ENCODE measurements around the gene DNAI2.
"Not testable (repeated sequence)": the region's sequence is repeated elsewhere in the genome, so short reads cannot be mapped to it uniquely, and the experiment has no call there.

DNA sequence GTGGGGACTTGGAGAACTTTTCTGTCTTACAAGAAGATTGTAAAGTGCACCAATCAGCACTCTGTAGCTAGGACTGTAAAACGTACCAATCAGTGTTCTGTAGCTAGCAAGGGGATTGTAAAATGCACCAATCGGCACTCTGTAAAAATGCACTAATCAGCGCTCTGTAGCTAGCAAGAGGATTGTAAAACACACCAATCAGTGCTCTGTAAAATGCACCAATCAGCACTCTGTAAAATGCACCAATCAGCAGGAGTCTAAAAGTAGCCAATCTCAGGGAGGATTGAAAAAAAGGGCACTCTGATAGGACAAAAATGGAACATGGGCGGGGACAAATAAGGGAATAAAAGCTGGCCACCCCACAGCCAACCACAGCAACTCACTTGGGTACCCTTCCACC is 7.0 kb upstream of the DNAI2 start:
- TF ChIP-seq, protein P1, sequence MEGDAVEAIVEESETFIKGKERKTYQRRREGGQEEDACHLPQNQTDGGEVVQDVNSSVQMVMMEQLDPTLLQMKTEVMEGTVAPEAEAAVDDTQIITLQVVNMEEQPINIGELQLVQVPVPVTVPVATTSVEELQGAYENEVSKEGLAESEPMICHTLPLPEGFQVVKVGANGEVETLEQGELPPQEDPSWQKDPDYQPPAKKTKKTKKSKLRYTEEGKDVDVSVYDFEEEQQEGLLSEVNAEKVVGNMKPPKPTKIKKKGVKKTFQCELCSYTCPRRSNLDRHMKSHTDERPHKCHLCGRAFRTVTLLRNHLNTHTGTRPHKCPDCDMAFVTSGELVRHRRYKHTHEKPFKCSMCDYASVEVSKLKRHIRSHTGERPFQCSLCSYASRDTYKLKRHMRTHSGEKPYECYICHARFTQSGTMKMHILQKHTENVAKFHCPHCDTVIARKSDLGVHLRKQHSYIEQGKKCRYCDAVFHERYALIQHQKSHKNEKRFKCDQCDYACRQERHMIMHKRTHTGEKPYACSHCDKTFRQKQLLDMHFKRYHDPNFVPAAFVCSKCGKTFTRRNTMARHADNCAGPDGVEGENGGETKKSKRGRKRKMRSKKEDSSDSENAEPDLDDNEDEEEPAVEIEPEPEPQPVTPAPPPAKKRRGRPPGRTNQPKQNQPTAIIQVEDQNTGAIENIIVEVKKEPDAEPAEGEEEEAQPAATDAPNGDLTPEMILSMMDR (IDR thresholded peaks at IDR 0.05), result not testable (repeated sequence)
- not testable (repeated sequence) for TF ChIP-seq POLR2AphosphoS5, EP300 (IDR thresholded peaks at IDR 0.05)

Data from sigmoid colon (tissue), 4 donors.